H1 (cell line): ENCODE results near the gene PFKM. TPM values are rescaled to one million over a fixed set of nuclear protein-coding genes. Genes with fewer than 3 reads are reported as not detected.

Experiments
- BACH1 ChIP-seq: IDR thresholded peaks from 2 replicates; pipeline ENCODE4 v1.6.1; 2012; ENCODE audit warnings: low read length, improper control_type of control experiment
- BCL11A ChIP-seq, 2 experiments: IDR thresholded peaks; one replicate each; pipeline ENCODE4 v1.6.1; 2011; ENCODE audit warnings: low read depth in 2 of 2, low read length in 2 of 2, mild to moderate bottlenecking in 2 of 2
- CREB1 ChIP-seq: IDR thresholded peaks from 2 replicates; pipeline ENCODE4 v1.6.1; 2012; ENCODE audit warnings: inconsistent platforms
- KDM1A ChIP-seq: fragments of 200-600, 300-600 bp; sonication (generic); IDR thresholded peaks from 2 replicates; pipeline ENCODE4 v1.7.1; 2016; ENCODE audit warnings: mild to moderate bottlenecking, low read length, borderline replicate concordance
- POLR2A ChIP-seq, 2 experiments: IDR thresholded peaks; 1 replicate in 1 of 2; 2 replicates in 1 of 2; pipeline ENCODE4 v1.6.1; 2011; ENCODE audit warnings: low read depth in 2 of 2, low read length in 2 of 2, mild to moderate bottlenecking in 2 of 2; ENCODE audit errors: control extremely low read depth in 1 of 2
- polyA plus RNA-seq, 7 experiments: library from polyadenylated mRNA; depleted of rRNA in 3 of 7; stranded (reverse) in 5 of 7; unstranded in 2 of 7; fragments of >200 nt in 5 of 7; fragments of 200-250 nt in 2 of 7; gene quantifications; 1 replicate in 5 of 7; 2 replicates in 1 of 7; 4 replicates in 1 of 7; pipeline versions ENCODE4 v1.2.1 to v1.2.3, GENCODE V29; 2011 to 2013; ENCODE audit warnings: missing spikeins in 2 of 7, mixed read lengths in 2 of 7
- total RNA-seq: library from RNA; stranded (reverse); fragmentation: NEBNext Ultra II Directional; extraction: Animal tissue kit (Norgen Biotek cat#: 25700); gene quantifications from 2 replicates; pipeline ENCODE4 v1.2.1, GENCODE V29; 2021
- TF ChIP-seq, protein P1 (sequence below): IDR thresholded peaks from 2 replicates; pipeline ENCODE4 v1.6.1; 2012; ENCODE audit warnings: low read length, inconsistent platforms

Gene PFKM
- total and polyA plus RNA-seq, 2 of the 8 experiments (the other 6 are each of a cell fraction or from before 2014, with no cell fraction given): 62.6 to 106 TPM

DNA sequence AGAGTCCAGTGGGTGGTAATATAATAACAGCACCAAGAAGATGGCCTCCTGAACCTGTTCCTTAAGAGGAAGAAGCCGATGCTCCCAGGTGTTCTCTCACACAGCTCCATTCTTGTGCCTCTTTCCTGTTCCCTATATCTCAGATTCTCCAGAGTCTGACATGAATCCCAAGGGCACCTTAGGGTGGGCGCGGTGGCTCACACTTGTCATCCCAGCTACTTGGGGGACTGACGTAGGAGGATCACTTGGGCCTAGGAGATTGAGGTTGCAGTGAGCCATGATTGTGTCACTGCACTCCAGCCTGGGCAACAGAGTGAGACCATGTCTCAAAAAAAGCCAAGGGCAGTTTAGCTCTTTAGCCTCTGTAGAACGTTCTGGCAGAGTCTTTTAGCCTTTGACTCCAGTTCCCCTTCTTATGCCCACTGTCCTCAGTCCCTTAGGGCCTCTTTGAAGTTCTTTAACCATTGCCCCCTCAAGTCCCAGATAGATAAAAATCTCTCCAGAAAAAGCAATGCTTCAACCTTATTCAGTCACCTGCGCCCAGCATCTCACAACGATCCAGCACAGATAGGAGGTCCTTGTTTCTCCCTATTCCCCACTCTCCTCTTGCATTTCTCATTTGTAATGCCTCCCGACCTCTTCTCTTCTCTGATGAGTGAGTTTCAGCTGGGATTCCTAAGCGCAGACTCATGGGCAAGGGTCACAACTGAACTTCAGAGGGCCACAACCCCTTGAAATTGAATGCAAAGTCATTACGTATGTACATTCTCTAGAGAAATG, 68.9 kb downstream of the PFKM start (continued):
- TF ChIP-seq, protein P1, sequence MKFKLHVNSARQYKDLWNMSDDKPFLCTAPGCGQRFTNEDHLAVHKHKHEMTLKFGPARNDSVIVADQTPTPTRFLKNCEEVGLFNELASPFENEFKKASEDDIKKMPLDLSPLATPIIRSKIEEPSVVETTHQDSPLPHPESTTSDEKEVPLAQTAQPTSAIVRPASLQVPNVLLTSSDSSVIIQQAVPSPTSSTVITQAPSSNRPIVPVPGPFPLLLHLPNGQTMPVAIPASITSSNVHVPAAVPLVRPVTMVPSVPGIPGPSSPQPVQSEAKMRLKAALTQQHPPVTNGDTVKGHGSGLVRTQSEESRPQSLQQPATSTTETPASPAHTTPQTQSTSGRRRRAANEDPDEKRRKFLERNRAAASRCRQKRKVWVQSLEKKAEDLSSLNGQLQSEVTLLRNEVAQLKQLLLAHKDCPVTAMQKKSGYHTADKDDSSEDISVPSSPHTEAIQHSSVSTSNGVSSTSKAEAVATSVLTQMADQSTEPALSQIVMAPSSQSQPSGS: no peak
- TF ChIP-seq BACH1: no peak
- TF ChIP-seq POLR2A (IDR thresholded peaks at IDR 0.05; ENCODE audit: control extremely low read depth in 1 of 2, low read depth in 2 of 2, low read length in 2 of 2): no peak
- TF ChIP-seq KDM1A: no peak
- no peak for TF ChIP-seq CREB1
- TF ChIP-seq BCL11A (IDR thresholded peaks at IDR 0.05; ENCODE audit: low read depth in 2 of 2, low read length in 2 of 2): no peak
